HFF-Myc (cell line): Measurements from ENCODE around the gene MUC2.

ENCODE experiments used
- DNase-seq: peaks from one replicate; pipeline ENCODE4 v3.0.0-alpha.2; 2011; ENCODE audit warnings: low read depth; ENCODE audit errors: extremely low read depth
- H3K4me3 ChIP-seq: replicated peaks from 2 replicates; pipeline ENCODE4 v1.5.1; 2011; ENCODE audit warnings: low read depth, mild to moderate bottlenecking, control low read depth, low read length
- CTCF ChIP-seq: IDR thresholded peaks from 2 replicates; pipeline ENCODE4 v1.5.1; 2012; ENCODE audit warnings: mild to moderate bottlenecking, low read depth, low read length, control low read depth; ENCODE audit errors: missing control alignments

The MUC2 gene

DNA sequence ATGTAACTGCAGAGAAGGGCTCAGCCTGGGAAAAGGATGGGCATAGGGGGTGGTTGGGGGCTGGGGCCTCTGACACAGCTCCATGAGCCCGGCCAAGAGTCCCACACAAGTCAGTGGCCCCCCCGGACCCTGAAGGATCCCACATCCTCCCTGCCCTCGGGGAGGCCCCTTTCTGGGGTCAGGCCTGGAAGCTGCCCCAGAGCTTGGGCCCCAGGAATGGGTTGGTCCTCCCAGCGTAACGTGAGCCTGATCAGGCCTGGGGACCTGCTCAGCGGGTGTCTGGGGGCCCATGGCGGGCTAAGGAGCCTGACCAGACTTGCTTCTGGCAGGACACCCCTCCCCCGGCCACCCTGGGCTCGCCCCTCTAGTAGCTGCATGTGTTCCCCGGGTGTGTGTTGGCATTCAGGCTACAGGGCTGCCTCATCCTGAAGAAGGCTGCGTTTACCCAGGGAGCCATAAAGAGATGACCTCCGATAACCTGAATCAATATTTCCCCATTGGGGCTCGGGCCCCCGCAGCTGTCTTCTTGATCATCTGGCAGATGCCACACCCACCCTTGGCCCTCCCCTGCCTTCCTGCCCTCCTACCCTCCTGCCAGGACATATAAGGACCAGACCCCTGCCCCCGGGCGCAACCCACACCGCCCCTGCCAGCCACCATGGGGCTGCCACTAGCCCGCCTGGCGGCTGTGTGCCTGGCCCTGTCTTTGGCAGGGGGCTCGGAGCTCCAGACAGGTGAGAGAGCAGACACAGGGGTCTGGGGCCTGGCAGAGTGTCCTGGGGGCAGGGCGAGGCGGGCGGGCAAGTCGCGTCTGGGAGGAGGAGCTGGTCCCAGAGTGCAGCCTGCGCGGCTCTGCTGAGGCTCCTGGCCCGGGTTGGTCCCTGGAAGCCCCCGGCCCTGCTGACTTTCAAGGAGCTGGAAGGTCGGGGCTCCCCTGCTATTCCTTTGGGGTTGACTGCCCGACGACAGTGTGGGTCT, at the start of gene MUC2:
Gene MUC2, plus strand, starts transcription at position 631 of the 978 bp plus-strand sequence.
- H3K4me3 ChIP-seq = no peak within 1 kb of the TSS
- no peak for DNase-seq
- no peak for TF ChIP-seq CTCF

- no peak for DNase-seq
- TF ChIP-seq CTCF = no peak
- no peak overlapping the region for H3K4me3 ChIP-seq
These were observed 49.1 kb upstream of the MUC2 start for GRCh38 chr11:1025410-1026162.

DNA sequence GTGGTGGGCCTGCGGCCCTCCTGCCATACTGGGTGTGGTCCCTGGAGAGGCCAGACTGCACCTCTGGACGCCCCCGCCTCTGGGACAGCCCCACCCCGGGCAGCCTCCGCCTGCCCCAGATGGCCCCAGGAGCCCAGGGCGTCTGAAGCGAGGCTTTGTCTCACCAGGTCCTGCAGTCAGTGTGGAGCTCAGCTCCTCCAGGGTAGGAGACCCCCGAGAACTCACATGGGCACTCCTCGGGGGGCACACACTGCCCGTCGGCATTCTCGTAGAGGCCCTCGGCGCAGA, 48.6 kb upstream of the MUC2 start:
- no peak for TF ChIP-seq CTCF
- DNase-seq = no peak
- no peak overlapping the region for H3K4me3 ChIP-seq

DNA sequence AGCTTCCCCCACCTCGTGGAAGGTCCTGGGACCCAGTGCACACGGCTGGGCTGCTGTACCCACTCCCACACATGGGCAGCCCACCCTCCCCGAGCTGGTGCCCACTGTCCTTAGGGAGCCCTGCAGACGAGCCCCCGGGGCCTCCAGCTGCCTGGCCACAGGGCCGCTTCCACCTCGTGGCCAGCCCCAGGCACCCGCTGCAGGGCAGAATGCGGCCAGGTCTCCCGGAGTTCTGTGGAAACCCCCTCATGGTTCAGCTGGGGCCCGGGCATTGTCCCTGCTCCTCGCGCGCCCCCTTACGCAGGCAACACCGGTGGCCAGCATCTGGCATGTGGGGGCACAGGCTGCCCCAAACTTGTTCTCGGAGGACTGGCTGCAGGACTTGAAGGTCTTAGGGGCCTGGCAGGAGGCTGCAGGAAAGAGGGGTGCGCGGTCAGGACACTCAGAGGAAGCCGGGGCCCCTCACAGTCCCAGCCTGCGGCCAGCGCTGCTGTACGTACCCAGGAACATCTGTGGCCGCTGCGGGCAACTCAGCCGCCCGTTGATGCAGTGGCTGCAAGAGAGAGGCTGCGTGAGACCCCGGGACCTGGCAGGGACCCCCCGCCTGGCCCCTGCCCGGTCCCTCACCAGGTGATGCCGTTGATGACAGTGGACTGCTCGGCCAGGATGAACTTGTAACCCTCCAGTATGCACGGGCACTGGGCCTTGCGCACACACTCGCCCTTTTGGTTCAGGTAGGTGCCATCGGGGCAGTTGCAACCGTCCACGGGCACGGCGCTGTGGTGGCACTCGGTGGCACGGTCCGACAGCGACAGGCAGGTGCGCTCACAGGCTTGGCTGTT, 47.8 kb upstream of the MUC2 start:
- DNase-seq = no peak
- TF ChIP-seq CTCF = no peak
- no peak overlapping the region for H3K4me3 ChIP-seq

- no peak for DNase-seq
- H3K4me3 ChIP-seq = no peak overlapping the region
- no peak for TF ChIP-seq CTCF
These were observed 47.0 kb upstream of the MUC2 start for GRCh38 chr11:1027483-1028290.

DNA sequence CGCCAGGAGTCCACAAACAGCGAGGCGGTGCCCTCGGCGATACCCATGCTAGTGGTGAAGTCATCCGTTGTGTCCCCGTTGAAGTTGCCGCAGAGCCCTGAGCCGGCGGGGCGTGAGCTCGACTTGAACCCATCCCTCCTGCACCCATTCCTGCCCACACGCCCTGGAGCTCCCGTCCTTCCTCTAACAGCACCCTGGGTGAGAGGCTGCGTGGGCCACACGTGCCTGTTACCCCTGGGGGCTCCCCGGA, 46.5 kb upstream of the MUC2 start:
- no peak for TF ChIP-seq CTCF
- H3K4me3 ChIP-seq = no peak overlapping the region
- no peak for DNase-seq
